Measurements from ENCODE around the gene ZNF28. TPM values are rescaled to one million over a fixed set of nuclear protein-coding genes. Genes with fewer than 3 reads are reported as not detected.

The ZNF28 gene
- polyA plus RNA-seq, 1 donor (not counting 4 experiments of a cell fraction or from before 2014, with no cell fraction given) = 10.9 TPM

DNA sequence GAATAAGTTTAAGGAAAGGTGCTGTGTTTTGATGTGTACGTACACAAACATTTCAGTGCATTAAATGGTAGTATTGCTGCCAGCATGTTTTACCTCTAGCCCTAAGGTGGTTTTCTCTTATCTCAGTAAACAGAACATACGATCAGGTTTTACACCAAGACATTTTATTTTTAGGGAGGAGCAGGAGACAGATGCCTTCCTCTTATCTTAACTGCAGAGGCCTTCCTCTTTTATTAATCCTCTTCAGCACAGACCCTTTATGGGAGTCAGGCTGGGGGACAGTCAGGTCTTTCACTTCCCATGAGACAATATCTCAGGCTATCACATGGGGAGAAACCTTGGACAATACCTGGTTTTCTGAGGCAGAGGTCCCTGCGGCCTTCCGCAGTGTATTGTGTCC, 71.7 kb downstream of the ZNF28 start:
- DNase-seq (ENCODE audit: low read depth, low spot score) (no peak), FAIRE-seq (no peak)
- H4K20me1 ChIP-seq (ENCODE audit: control insufficient read depth, extremely low read depth, insufficient read depth, low read length) = no peaks in the 10 kb centered on the region
- no peak overlapping the region for H3K4me3 ChIP-seq (ENCODE audit: control insufficient read depth in 2 of 3, extremely low read depth in 1 of 3, insufficient read depth in 2 of 3, low read depth in 1 of 3, low read length in 3 of 3)
- no peaks in the 10 kb centered on the region for H3K9me1 ChIP-seq (ENCODE audit: control insufficient read depth, extremely low read depth, insufficient read depth, low read length)
- no peak overlapping the region for H2AFZ ChIP-seq (ENCODE audit: control insufficient read depth, low read length)
- no peak overlapping the region for H3K4me2 ChIP-seq (ENCODE audit: control insufficient read depth, extremely low read depth, insufficient read depth, low read depth, low read length)
- TF ChIP-seq CTCF (optimal IDR thresholded peaks at IDR 0.05 in 1 of 3, IDR thresholded peaks at IDR 0.05 in 1 of 3, conservative IDR thresholded peaks at IDR 0.05 in 1 of 3; ENCODE audit: extremely low read depth in 1 of 3, insufficient read depth in 2 of 3, low read length in 3 of 3) (no peak), EZH2 (IDR thresholded peaks at IDR 0.05; ENCODE audit: low read length) (no peak)
- no peaks in the 10 kb centered on the region for H3K79me2 ChIP-seq (ENCODE audit: control insufficient read depth, insufficient read depth, low read length)
- dilution Hi-C loops (cut with MboI; ENCODE audit: extremely low pct_ligation_motif_present, low sequenced_read_pairs) = no loop called here
- H3K27me3 ChIP-seq (ENCODE audit: control insufficient read depth, extremely low read depth, insufficient read depth, low read length) = no peaks in the 10 kb centered on the region
- no peaks in the 10 kb centered on the region for H3K36me3 ChIP-seq (ENCODE audit: control insufficient read depth in 2 of 2, extremely low read depth in 1 of 2, insufficient read depth in 2 of 2, low read length in 2 of 2)
- no peak overlapping the region for H3K9ac ChIP-seq (ENCODE audit: control insufficient read depth, extremely low read depth, insufficient read depth, low read length)
- H3K9me3 ChIP-seq (ENCODE audit: control insufficient read depth, low read depth, low read length) = no peaks in the 10 kb centered on the region
- H3K27ac ChIP-seq (ENCODE audit: control insufficient read depth, insufficient read depth, low read length) = no peak overlapping the region
- H3K4me1 ChIP-seq (ENCODE audit: control insufficient read depth, extremely low read depth, insufficient read depth, low read length) = no peaks in the 10 kb centered on the region

GRCh38 chr19:52748336-52748950, 73.0 kb downstream of the ZNF28 start:
- no peak for FAIRE-seq
- H2AFZ ChIP-seq (ENCODE audit: control insufficient read depth, low read length) = no peak overlapping the region

More at GRCh38 chr19:52748336-52748950, 73.0 kb downstream of the ZNF28 start:
- no peak overlapping the region for H3K4me3 ChIP-seq (ENCODE audit: control insufficient read depth in 2 of 3, extremely low read depth in 1 of 3, insufficient read depth in 2 of 3, low read depth in 1 of 3, low read length in 3 of 3)
- no peak for DNase-seq (ENCODE audit: low read depth, low spot score)
- H3K9me3 ChIP-seq (ENCODE audit: control insufficient read depth, low read depth, low read length) = no peaks in the 10 kb centered on the region
- H3K9ac ChIP-seq (ENCODE audit: control insufficient read depth, extremely low read depth, insufficient read depth, low read length) = no peak overlapping the region
- dilution Hi-C loops (cut with MboI; ENCODE audit: extremely low pct_ligation_motif_present, low sequenced_read_pairs) = no loop called here
- H3K36me3 ChIP-seq (ENCODE audit: control insufficient read depth in 2 of 2, extremely low read depth in 1 of 2, insufficient read depth in 2 of 2, low read length in 2 of 2) = no peaks in the 10 kb centered on the region
- H3K27me3 ChIP-seq (ENCODE audit: control insufficient read depth, extremely low read depth, insufficient read depth, low read length) = no peaks in the 10 kb centered on the region
- no peaks in the 10 kb centered on the region for H3K4me1 ChIP-seq (ENCODE audit: control insufficient read depth, extremely low read depth, insufficient read depth, low read length)
- no peak overlapping the region for H3K4me2 ChIP-seq (ENCODE audit: control insufficient read depth, extremely low read depth, insufficient read depth, low read depth, low read length)
- TF ChIP-seq EZH2 (IDR thresholded peaks at IDR 0.05; ENCODE audit: low read length) (no peak), CTCF (optimal IDR thresholded peaks at IDR 0.05 in 1 of 3, IDR thresholded peaks at IDR 0.05 in 1 of 3, conservative IDR thresholded peaks at IDR 0.05 in 1 of 3; ENCODE audit: extremely low read depth in 1 of 3, insufficient read depth in 2 of 3, low read length in 3 of 3) (peak in 2 of 3 experiments; percentile 16 to 21)
- no peaks in the 10 kb centered on the region for H4K20me1 ChIP-seq (ENCODE audit: control insufficient read depth, extremely low read depth, insufficient read depth, low read length)
- no peaks in the 10 kb centered on the region for H3K79me2 ChIP-seq (ENCODE audit: control insufficient read depth, insufficient read depth, low read length)
- no peaks in the 10 kb centered on the region for H3K9me1 ChIP-seq (ENCODE audit: control insufficient read depth, extremely low read depth, insufficient read depth, low read length)
- no peak overlapping the region for H3K27ac ChIP-seq (ENCODE audit: control insufficient read depth, insufficient read depth, low read length)

Other genes with a start within 250 kb of the ZNF28 start
- 18.3 to 67.3 TPM (median 47.3 TPM) in 3 replicates for gene ZNF83, start 183.3 kb downstream of the ZNF28 start, polyA plus RNA-seq
- 2.8 to 2.9 TPM (median 2.9 TPM) in 3 replicates for gene ZNF611, start 86.6 kb downstream of the ZNF28 start, polyA plus RNA-seq
- 5.0 to 8.5 TPM (median 7.6 TPM) in 3 replicates for gene ZNF600, start 34.8 kb downstream of the ZNF28 start, polyA plus RNA-seq
- 12.4 to 20.5 TPM (median 18.0 TPM) in 3 replicates for gene ZNF468, start 36.0 kb upstream of the ZNF28 start, polyA plus RNA-seq
- gene ZNF320, start 76.0 kb upstream of the ZNF28 start, polyA plus RNA-seq = 10.5 to 29.9 TPM (median 12.5 TPM) in 3 replicates
- 2.0 to 3.1 TPM (median 2.2 TPM) in 3 replicates for gene ZNF888, start 101.8 kb upstream of the ZNF28 start, polyA plus RNA-seq
- gene ZNF816, start 141.2 kb upstream of the ZNF28 start, polyA plus RNA-seq = 2.1 to 5.1 TPM (median 4.3 TPM) in 3 replicates
- gene ERVV-1, start 192.3 kb upstream of the ZNF28 start, polyA plus RNA-seq = not detected in 3 replicates
- not detected in 3 replicates for gene ERVV-2, start 223.1 kb upstream of the ZNF28 start, polyA plus RNA-seq

Measured in keratinocyte (primary cell).